Smooth muscle cell (in vitro differentiated cells): ENCODE results near the gene LRFN4. TPM values are rescaled to one million over a fixed set of nuclear protein-coding genes. Genes with fewer than 3 reads are reported as not detected.

ENCODE experiments used
- DNase-seq: peaks from one replicate; lab custom pipeline; 2025; ENCODE audit not compliant: unreplicated experiment; lab: John Stamatoyannopoulos, UW
- H2AFZ ChIP-seq: fragments of 200-600 bp; sonication (generic); 2 replicates; pipeline ENCODE4 v1.6.0; 2016; ENCODE audit warnings: antibody characterized with exemption, low read depth, mild to moderate bottlenecking
- H3F3A ChIP-seq: fragments of 200-600 bp; sonication (generic); 2 replicates; pipeline ENCODE4 v1.6.0; 2017; ENCODE audit warnings: antibody characterized with exemption, low read depth
- H3K27ac ChIP-seq: fragments of 200-600 bp; sonication (generic); 2 replicates; pipeline ENCODE4 v1.5.1; 2016; ENCODE audit warnings: low read depth, mild to moderate bottlenecking
- H3K27me3 ChIP-seq: fragments of 200-600 bp; sonication (generic); 2 replicates; pipeline ENCODE4 v1.6.1; 2016; ENCODE audit warnings: low read depth, mild to moderate bottlenecking
- H3K36me3 ChIP-seq: fragments of 200-600 bp; sonication (generic); 2 replicates; pipeline ENCODE4 v1.5.1; 2016; ENCODE audit warnings: low read depth
- H3K4me1 ChIP-seq: fragments of 200-600 bp; sonication (generic); 2 replicates; pipeline ENCODE4 v1.5.1; 2016; ENCODE audit warnings: low read depth
- H3K4me2 ChIP-seq: fragments of 200-600 bp; sonication (generic); 2 replicates; pipeline ENCODE4 v1.6.0; 2016; ENCODE audit warnings: mild to moderate bottlenecking
- H3K4me3 ChIP-seq: fragments of 200-600 bp; sonication (generic); 2 replicates; pipeline ENCODE4 v1.5.1; 2016; ENCODE audit warnings: mild to moderate bottlenecking
- H3K79me2 ChIP-seq: fragments of 200-600 bp; sonication (generic); 2 replicates; pipeline ENCODE4 v1.6.0; 2016; ENCODE audit warnings: low read depth, mild to moderate bottlenecking
- H3K9ac ChIP-seq: fragments of 200-600 bp; sonication (generic); 2 replicates; pipeline ENCODE4 v1.6.0; 2016; ENCODE audit warnings: low read depth
- H3K9me3 ChIP-seq: fragments of 200-600 bp; sonication (generic); replicated peaks from 2 replicates; pipeline ENCODE4 v1.5.1; 2016; ENCODE audit warnings: low read depth
- H4K20me1 ChIP-seq: fragments of 200-600 bp; sonication (generic); 2 replicates; pipeline ENCODE4 v1.6.0; 2016; ENCODE audit warnings: low read depth
- CTCF ChIP-seq: fragments of 200-600 bp; sonication (generic); IDR thresholded peaks from 2 replicates; pipeline ENCODE4 v1.5.1; 2017; ENCODE audit warnings: borderline replicate concordance, mild to moderate bottlenecking, antibody characterized with exemption; ENCODE audit not compliant: insufficient read depth, poor library complexity, severe bottlenecking
- WGBS: methylation state at CpG from one replicate; pipeline ENCODE4 v1.1.7; 2016; ENCODE audit warnings: low lambda C conversion rate; 5-methylcytosine and 5-hydroxymethylcytosine counted together
- polyA plus RNA-seq: library from polyadenylated mRNA; unstranded; fragments of >200 nt; fragmentation: Nextera tagmentation; extraction: Ambion mirVana; gene quantifications from 2 replicates; pipeline ENCODE4 v1.2.1, GENCODE V29; 2016
- total RNA-seq: library from RNA; depleted of rRNA; stranded (reverse); fragments of >200 nt; gene quantifications from 2 replicates; pipeline ENCODE4 v1.2.3, GENCODE V29; 2014

The LRFN4 gene
- total and polyA plus RNA-seq, 2 experiments from 2014 or later, result 14.7 to 37.6 TPM

- Histone ChIP-seq H3K36me3 (no peaks in the 10 kb centered on the region), H3K4me1 (peaks cover 8% of the 10 kb centered on the region), H3K4me3 (no peak overlapping the region), H3K27ac (no peak overlapping the region), H3F3A (peaks cover 5% of the 10 kb centered on the region), H4K20me1 (no peaks in the 10 kb centered on the region), H3K4me2 (no peak overlapping the region), H3K79me2 (peaks cover 3% of the 10 kb centered on the region), H3K9me3 (no peaks in the 10 kb centered on the region), H3K27me3 (no peaks in the 10 kb centered on the region), H2AFZ (no peak overlapping the region), H3K9ac (no peak overlapping the region)
- TF ChIP-seq CTCF, result no peak
- 94% methylated on average over 28 of the region's 41 CpGs for WGBS
- DNase-seq, result no peak
Measured at GRCh38 chr11:66859686-66860448, 3.0 kb downstream of the LRFN4 start.

GRCh38 chr11:66860449-66860831 is 3.6 kb downstream of the LRFN4 start:
- Histone ChIP-seq H2AFZ (no peak overlapping the region), H3K4me2 (no peak overlapping the region), H3K27me3 (no peaks in the 10 kb centered on the region), H3K9ac (no peak overlapping the region), H3K9me3 (no peaks in the 10 kb centered on the region), H3K4me1 (peaks cover 6% of the 10 kb centered on the region), H4K20me1 (no peaks in the 10 kb centered on the region), H3K27ac (no peak overlapping the region), H3F3A (peaks cover 4% of the 10 kb centered on the region), H3K79me2 (peaks cover 3% of the 10 kb centered on the region), H3K36me3 (no peaks in the 10 kb centered on the region), H3K4me3 (no peak overlapping the region)
- TF ChIP-seq CTCF, result no peak
- DNase-seq, result no peak
- WGBS, result 93% methylated on average over 18 of the region's 18 CpGs

DNA sequence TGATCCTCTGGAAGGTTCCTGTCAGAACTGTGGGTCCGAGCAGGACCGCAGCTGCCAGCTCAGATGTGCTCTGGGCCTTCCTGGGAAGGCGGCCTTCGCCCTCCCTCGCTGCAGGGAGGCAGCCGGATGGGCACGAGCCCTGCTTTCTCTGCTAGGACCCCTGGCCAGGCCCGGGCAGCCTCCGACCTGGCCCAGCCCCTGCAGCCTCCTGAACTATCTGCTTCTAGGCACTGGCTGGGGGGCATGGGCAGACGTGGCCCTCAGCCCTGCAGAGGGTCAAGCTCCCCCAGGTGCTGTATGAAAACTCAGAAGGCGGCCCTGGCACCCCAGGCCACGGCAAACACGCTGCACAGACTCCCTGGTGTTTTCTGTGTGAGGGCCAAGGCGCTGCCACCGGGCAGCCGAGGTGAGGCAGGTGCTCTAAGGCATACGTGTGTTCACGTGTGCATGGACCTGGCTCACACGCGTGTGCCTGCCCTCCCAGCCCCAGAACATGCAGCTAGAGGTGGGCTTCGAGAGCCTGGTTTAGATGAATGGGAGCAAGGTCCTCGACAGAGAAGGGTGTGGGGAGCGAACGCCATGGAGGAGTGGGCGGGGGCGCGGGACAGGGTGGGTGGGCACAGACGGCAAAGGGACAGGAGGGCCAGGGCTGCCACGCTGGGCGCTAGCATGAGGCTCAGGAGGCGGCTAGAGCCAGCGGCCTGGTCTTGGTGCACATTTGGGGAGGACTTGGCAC is 4.3 kb downstream of the LRFN4 start:
- Histone ChIP-seq H3K4me3 (no peak overlapping the region), H3K27ac (no peak overlapping the region), H3K4me2 (no peak overlapping the region), H4K20me1 (no peaks in the 10 kb centered on the region), H3K9ac (no peak overlapping the region), H2AFZ (no peak overlapping the region), H3K27me3 (no peaks in the 10 kb centered on the region), H3F3A (no peaks in the 10 kb centered on the region), H3K9me3 (no peaks in the 10 kb centered on the region), H3K36me3 (no peaks in the 10 kb centered on the region), H3K79me2 (peaks cover 3% of the 10 kb centered on the region), H3K4me1 (no peaks in the 10 kb centered on the region)
- TF ChIP-seq CTCF, result no peak
- WGBS, result 95% methylated on average over 22 of the region's 32 CpGs
- no peak for DNase-seq
